ENCODE data around the gene SEC61A1.

- TF ChIP-seq CTCF (IDR thresholded peaks at IDR 0.05) (no peak), POLR2AphosphoS5 (IDR thresholded peaks at IDR 0.05; ENCODE audit: insufficient read depth in 1 of 2, low read depth in 1 of 2) (no peak), POLR2A (IDR thresholded peaks at IDR 0.05) (no peak)
Measured at GRCh38 chr3:128091586-128091985, 39.3 kb downstream of the SEC61A1 start.

Measured in vagina (tissue), 2 donors.